ENCODE results near the gene DSCAML1. TPM values are rescaled to one million over a fixed set of nuclear protein-coding genes. Genes with fewer than 3 reads are reported as not detected.

The DSCAML1 gene
- total RNA-seq, 2 experiments from 2014 or later = 0.42 to 1.4 TPM

DNA sequence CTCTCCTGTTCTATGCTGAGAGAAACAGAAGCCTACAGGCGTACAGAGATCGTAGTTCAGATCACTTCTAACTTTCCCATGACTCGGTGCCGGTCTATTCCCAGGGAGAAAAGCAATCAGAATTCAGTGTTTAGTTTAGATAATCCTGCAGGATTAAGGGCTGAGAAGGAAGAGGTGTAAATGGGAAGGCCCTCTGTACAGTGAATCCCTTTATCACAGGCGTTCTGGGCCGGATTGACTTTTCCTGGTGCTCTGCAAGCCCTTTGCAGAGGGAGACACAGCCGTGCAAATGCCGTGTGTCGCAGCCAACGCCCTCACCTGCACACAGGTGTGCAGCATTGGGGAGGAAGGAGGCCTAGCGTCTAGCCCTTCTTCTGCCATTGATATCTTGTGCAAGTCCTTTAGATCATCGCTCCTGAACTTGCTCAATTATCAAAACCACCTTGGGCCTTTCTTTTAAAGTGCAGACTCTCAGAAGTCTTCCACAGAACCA, 90.6 kb downstream of the DSCAML1 start:
- H3K4me1 Mint-ChIP-seq = peaks cover 9% of the 10 kb centered on the region
- no peaks in the 10 kb centered on the region for H3K9me3 Mint-ChIP-seq (ENCODE audit: low read depth)
- no peak for ATAC-seq
- CTCF ChIA-PET = no interaction called here
- H3K4me3 Mint-ChIP-seq = no peak overlapping the region
- no peaks in the 10 kb centered on the region for H3K36me3 Mint-ChIP-seq
- H3K27ac Mint-ChIP-seq = no peak overlapping the region
- DNase-seq = no peak
- H3K27me3 Mint-ChIP-seq = peaks cover 35% of the 10 kb centered on the region

- H3K9me3 Mint-ChIP-seq (ENCODE audit: low read depth) = no peaks in the 10 kb centered on the region
- CTCF ChIA-PET = no interaction called here
Observed at GRCh38 chr11:117705866-117706265, 91.2 kb downstream of the DSCAML1 start.

DNA sequence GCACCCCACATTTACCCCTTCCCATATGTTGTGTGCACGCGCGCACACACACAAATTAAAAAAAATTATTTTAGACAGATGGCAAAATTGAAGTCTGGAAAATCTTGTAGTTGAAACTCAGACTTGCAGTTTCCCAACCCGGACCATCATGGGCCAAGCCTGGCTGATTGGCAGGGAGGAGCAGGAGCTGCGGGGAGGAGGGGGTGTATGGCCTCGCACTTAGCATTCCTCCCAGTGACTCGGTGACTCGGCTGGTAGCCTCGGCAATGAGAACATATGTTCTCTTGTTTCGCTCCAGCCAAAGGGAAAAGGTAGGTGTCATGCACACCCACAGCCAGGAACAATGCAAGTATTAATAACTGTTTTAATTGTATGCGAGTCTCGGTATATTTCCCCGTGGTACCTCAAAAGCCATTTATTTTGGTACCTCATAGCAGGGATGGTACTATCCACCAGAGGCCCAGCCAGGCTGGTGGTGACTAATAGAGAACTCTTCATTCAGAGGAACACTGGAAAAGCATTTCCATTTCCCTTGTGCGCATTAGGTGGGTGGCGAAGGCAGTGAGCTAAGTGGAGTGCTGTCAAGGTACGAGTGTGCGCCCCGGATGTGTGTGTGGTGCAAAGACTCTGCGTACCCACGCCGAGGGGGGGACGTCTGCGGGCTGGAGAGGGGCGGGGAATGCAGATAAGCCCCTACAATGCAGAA, 92.5 kb downstream of the DSCAML1 start:
- peaks cover 28% of the 10 kb centered on the region for H3K27me3 Mint-ChIP-seq
- CTCF ChIA-PET = no interaction called here
- ATAC-seq = no peak
- peaks cover 9% of the 10 kb centered on the region for H3K4me1 Mint-ChIP-seq
- H3K27ac Mint-ChIP-seq = no peak overlapping the region
- H3K4me3 Mint-ChIP-seq = no peak overlapping the region
- H3K36me3 Mint-ChIP-seq = no peaks in the 10 kb centered on the region
- no peaks in the 10 kb centered on the region for H3K9me3 Mint-ChIP-seq (ENCODE audit: low read depth)
- DNase-seq = no peak

More at GRCh38 chr11:117705866-117706265, 91.2 kb downstream of the DSCAML1 start:
- H3K27ac Mint-ChIP-seq = no peak overlapping the region
- no peak for DNase-seq
- no peak for ATAC-seq
- H3K4me3 Mint-ChIP-seq = no peak overlapping the region
- peaks cover 34% of the 10 kb centered on the region for H3K27me3 Mint-ChIP-seq
- peaks cover 9% of the 10 kb centered on the region for H3K4me1 Mint-ChIP-seq
- H3K36me3 Mint-ChIP-seq = no peaks in the 10 kb centered on the region

DNA sequence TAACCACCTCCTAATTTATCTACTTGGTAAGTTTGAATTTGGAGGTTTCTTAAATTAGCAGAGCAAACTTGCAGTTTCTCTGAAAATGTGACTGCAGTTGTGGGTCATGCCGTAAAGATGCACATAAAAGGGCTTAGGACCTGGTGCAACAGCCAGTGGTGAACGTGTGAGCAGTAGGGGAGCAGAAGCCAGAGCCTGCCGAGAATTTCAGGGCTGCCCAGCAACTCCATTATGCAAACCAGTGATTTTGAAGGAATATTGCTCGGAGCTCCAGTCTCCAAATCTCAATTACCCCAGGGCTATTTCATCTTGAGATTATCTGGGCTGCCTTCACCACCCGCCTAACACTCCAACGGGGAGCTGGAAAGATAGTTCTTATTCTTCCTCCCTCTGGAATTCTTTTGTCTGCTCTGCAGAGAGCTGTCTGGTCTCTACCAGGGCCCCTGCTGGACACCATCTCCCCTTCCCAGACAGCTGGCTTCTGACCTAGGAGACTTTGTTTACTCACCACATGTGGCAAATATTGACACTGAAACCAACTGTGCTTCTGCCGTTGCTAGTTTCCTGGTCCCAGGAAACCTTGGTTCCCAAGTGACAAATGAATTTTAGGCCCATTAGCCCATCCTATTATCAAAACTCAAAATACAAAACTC, 93.9 kb downstream of the DSCAML1 start:
- no peak for ATAC-seq
- no peak overlapping the region for H3K27ac Mint-ChIP-seq
- no peak overlapping the region for H3K4me3 Mint-ChIP-seq
- peaks cover 9% of the 10 kb centered on the region for H3K4me1 Mint-ChIP-seq
- no peaks in the 10 kb centered on the region for H3K9me3 Mint-ChIP-seq (ENCODE audit: low read depth)
- DNase-seq = no peak
- H3K36me3 Mint-ChIP-seq = no peaks in the 10 kb centered on the region
- CTCF ChIA-PET = interaction anchor here (1.3 kb wide), 1 partner anchor 277 kb away, joined by 3 read pairs; no protein-coding TSS in a partner anchor
- H3K27me3 Mint-ChIP-seq = peaks cover 24% of the 10 kb centered on the region

DNA sequence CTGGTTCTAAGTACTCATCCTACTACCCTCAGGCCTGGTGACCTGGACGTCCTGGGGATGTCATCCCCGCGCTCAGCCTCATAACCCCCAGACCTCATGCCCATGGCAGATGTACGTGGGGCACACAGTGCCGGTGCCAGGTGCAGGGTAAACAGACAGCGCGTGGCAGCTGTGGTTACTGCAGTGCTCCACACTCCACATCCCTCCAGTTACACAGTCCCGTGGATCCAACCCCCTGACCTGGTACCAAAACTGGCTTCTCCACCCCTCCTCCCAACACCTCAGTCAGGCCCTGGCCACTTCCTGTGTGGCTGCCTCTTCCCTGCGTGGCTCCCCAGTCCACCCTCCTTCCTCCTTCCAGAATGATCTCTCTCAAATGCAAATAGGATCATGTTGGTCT, 95.2 kb downstream of the DSCAML1 start:
- H3K4me3 Mint-ChIP-seq = no peak overlapping the region
- CTCF ChIA-PET = interaction anchor here (1.5 kb wide), 1 partner anchor 106 kb away, joined by 3 read pairs; no protein-coding TSS in a partner anchor
- no peak overlapping the region for H3K27ac Mint-ChIP-seq
- peaks cover 9% of the 10 kb centered on the region for H3K4me1 Mint-ChIP-seq
- DNase-seq (no peak), ATAC-seq (no peak)
- H3K36me3 Mint-ChIP-seq = no peaks in the 10 kb centered on the region
- peaks cover 19% of the 10 kb centered on the region for H3K27me3 Mint-ChIP-seq
- no peaks in the 10 kb centered on the region for H3K9me3 Mint-ChIP-seq (ENCODE audit: low read depth)

DNA sequence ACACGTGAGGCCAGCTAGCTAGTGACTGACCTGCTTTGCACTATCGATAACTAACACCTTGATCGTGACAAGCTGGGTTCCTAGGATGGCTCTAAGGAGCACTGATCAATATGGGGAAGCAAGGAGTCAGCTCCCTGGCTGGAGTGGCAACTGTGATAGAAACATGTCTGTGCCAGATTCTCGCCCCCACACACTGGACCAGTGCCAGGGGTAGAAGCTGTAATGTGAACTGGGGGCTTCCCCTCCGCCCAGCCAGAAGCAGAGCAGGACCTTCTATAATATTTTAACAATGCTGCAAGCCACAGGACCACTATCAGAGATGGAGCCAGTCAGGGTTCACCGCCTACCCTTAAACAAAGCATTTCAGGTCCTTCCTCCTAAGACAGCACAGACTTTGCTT, 96.5 kb downstream of the DSCAML1 start:
- Mint-ChIP-seq H3K27me3 (peaks cover 17% of the 10 kb centered on the region), H3K4me1 (peaks cover 9% of the 10 kb centered on the region)
- CTCF ChIA-PET = interaction anchor here (1.5 kb wide), 1 partner anchor 107 kb away, joined by 3 read pairs; no protein-coding TSS in a partner anchor

DNA sequence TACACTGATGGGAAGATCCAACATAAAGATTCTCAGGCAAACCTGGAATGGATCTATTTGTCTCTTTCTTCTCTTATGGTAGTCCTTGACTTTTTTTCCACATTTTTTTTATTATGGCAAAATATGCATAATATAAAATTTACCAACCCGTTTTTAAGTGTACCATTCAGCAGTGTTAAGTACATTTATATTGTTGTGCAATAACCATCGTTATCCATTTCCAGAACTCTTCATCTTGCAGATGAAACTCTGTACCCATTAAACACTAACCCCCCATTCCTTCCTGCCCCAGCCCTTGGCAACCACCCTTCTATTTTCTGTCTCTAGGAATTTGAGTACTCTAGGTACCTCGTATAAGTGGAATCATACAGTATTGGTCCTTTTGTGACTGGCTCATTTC, 99.7 kb downstream of the DSCAML1 start:
- no peaks in the 10 kb centered on the region for H3K9me3 Mint-ChIP-seq (ENCODE audit: low read depth)
- no peaks in the 10 kb centered on the region for H3K36me3 Mint-ChIP-seq
- no peak overlapping the region for H3K4me3 Mint-ChIP-seq
- no peak for DNase-seq
- H3K27ac Mint-ChIP-seq = no peak overlapping the region
- H3K27me3 Mint-ChIP-seq = peaks cover 17% of the 10 kb centered on the region
- ATAC-seq = no peak
- CTCF ChIA-PET = no interaction called here
- peaks cover 8% of the 10 kb centered on the region for H3K4me1 Mint-ChIP-seq

More for the DNA sequence above, 96.5 kb downstream of the DSCAML1 start:
- DNase-seq (no peak), ATAC-seq (no peak)
- Mint-ChIP-seq H3K9me3 (ENCODE audit: low read depth) (no peaks in the 10 kb centered on the region), H3K36me3 (no peaks in the 10 kb centered on the region), H3K4me3 (no peak overlapping the region), H3K27ac (no peak overlapping the region)

- ATAC-seq = no peak
- H3K36me3 Mint-ChIP-seq = no peaks in the 10 kb centered on the region
- CTCF ChIA-PET = interaction anchor here (1.2 kb wide), 1 partner anchor 16 kb away, joined by 5 read pairs; no protein-coding TSS in a partner anchor
- H3K4me1 Mint-ChIP-seq = no peaks in the 10 kb centered on the region
- peaks cover 14% of the 10 kb centered on the region for H3K27me3 Mint-ChIP-seq
- H3K4me3 Mint-ChIP-seq = no peak overlapping the region
- no peak overlapping the region for H3K27ac Mint-ChIP-seq
- no peak for DNase-seq
- no peaks in the 10 kb centered on the region for H3K9me3 Mint-ChIP-seq (ENCODE audit: low read depth)
Observed at GRCh38 chr11:117696540-117696939, 100.5 kb downstream of the DSCAML1 start.

DNA sequence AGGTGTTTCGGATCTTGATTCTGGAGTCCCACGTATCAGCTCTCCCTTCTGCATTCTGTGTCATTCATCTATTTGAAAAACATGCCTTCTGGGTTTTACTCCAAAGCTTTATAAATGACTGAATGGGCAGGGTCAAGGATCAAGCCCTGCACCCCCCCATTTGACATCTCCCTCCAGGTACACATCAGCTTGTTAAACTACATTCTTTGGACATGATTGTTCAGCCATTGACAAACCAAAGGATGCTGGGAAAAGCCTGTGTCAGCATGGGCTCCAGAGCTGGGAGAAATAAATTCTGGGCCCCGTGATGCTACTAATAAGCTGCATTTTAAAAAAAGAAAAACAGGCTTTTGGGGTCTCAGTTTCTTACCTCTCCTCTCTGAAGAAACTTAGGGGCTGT, 103.7 kb downstream of the DSCAML1 start:
- CTCF ChIA-PET = interaction anchor here (0.8 kb wide), 1 partner anchor 267 kb away, joined by 3 read pairs; no protein-coding TSS in a partner anchor
- Mint-ChIP-seq H3K9me3 (ENCODE audit: low read depth) (no peaks in the 10 kb centered on the region), H3K4me3 (no peak overlapping the region)

DNA sequence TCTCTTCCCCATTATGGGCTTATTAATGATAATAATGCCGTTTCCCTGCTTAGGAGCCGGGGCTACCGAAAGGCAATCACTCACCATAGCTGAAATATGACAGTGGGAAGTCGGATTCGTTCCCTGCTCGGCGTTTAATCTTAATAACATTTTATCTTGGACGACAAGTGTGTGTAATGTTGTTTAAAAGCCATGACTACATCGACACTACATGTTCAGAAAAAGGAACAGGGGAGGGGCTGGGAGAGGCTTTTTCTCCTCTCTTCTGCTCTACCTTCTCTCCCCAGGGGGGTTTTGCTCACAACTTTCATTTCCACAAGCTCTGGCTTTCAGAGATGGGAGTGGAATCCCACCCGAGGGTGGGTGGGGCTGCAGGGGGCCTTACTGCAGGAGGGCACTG, 105.5 kb downstream of the DSCAML1 start:
- peaks cover 14% of the 10 kb centered on the region for H3K27me3 Mint-ChIP-seq
- H3K4me3 Mint-ChIP-seq = no peak overlapping the region
- DNase-seq (no peak), ATAC-seq (no peak)
- H3K9me3 Mint-ChIP-seq (ENCODE audit: low read depth) = no peaks in the 10 kb centered on the region
- no peaks in the 10 kb centered on the region for H3K36me3 Mint-ChIP-seq
- no peaks in the 10 kb centered on the region for H3K4me1 Mint-ChIP-seq
- CTCF ChIA-PET = interaction anchor here (0.8 kb wide), 1 partner anchor 389 kb away, joined by 3 read pairs; no protein-coding TSS in a partner anchor
- H3K27ac Mint-ChIP-seq = no peak overlapping the region

More for the DNA sequence above, 103.7 kb downstream of the DSCAML1 start:
- Mint-ChIP-seq H3K27ac (no peak overlapping the region), H3K36me3 (no peaks in the 10 kb centered on the region), H3K27me3 (peaks cover 14% of the 10 kb centered on the region), H3K4me1 (no peaks in the 10 kb centered on the region)
- DNase-seq = no peak
- ATAC-seq = no peak

GRCh38 chr11:117691218-117691514, 105.8 kb downstream of the DSCAML1 start:
- DNase-seq (no peak), ATAC-seq (no peak)
- H3K27me3 Mint-ChIP-seq = peaks cover 14% of the 10 kb centered on the region
- no peak overlapping the region for H3K4me3 Mint-ChIP-seq
- H3K27ac Mint-ChIP-seq = no peak overlapping the region
- CTCF ChIA-PET = interaction anchor here (0.8 kb wide), 1 partner anchor 388 kb away, joined by 3 read pairs; no protein-coding TSS in a partner anchor
- H3K4me1 Mint-ChIP-seq = no peaks in the 10 kb centered on the region
- H3K9me3 Mint-ChIP-seq (ENCODE audit: low read depth) = no peaks in the 10 kb centered on the region
- H3K36me3 Mint-ChIP-seq = no peaks in the 10 kb centered on the region

DNA sequence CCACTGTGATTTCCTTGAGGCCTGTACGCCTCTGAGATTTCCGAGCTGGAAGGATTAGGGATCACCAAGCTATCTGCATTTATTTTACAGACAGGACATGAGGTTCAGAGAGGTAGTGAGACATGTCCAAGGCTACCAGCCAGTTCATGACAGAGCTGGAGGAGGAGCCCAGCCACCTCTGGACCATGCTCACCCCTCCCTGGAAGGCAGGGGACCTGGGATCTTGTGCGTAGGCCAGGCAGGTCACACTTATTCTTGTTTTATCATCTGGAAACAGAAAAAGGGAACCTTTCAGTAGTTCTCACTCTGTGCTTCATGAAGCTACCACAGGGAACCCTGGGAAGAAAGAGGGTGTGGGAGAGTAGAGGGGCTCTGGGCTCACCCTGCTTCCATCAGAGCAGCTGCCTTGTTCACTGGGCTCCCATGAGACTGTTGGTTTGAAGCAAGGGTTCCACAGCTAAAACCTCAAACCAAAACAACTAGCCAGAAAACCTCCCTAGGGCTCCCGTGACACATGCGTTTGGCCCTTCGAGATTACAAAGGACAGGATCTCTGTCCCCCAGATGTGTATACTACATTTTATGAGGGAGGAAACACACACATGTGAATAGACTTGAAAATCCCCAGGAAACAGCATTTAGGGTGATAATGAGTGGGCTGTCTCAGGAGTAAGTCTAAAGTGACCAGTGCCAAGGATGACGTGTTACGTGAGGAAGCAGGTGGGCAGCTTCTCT, 106.4 kb downstream of the DSCAML1 start:
- H3K9me3 Mint-ChIP-seq (ENCODE audit: low read depth) = no peaks in the 10 kb centered on the region
- no peaks in the 10 kb centered on the region for H3K4me1 Mint-ChIP-seq
- peaks cover 14% of the 10 kb centered on the region for H3K27me3 Mint-ChIP-seq
- CTCF ChIA-PET = interaction anchor here (0.8 to 2.0 kb wide), 2 partner anchors 264 to 388 kb away, joined by 3 to 4 read pairs; no protein-coding TSS in a partner anchor
- DNase-seq (no peak), ATAC-seq (no peak)
- no peak overlapping the region for H3K27ac Mint-ChIP-seq
- H3K36me3 Mint-ChIP-seq = no peaks in the 10 kb centered on the region
- H3K4me3 Mint-ChIP-seq = no peak overlapping the region

DNA sequence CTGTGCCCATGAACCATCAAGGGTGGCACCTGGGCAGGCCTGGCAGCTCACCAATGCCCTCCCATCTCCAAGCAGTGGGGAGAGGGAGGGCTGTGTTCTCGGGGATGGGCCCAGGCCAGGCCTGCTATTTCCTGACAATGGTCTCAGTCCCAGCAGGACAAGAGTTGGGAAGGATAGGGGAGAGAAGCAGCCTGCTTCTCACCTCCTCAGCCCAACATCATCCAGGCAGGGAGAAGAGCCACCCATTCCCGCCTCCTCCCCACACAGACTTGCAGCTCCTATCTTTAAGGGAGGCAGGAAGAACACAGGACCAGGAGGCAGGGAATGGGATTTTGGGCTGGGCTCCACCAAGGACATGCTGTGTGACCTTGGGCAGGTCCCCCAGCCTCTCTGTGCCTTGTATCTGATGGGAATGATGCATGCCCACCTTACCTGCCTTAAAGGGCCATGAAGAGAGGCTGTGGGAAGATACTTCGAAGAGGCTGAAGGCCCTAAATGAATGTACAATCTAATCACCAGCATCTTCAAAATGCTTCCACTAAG, 108.7 kb downstream of the DSCAML1 start:
- Mint-ChIP-seq H3K4me1 (no peaks in the 10 kb centered on the region), H3K27me3 (peaks cover 13% of the 10 kb centered on the region), H3K27ac (no peak overlapping the region), H3K36me3 (no peaks in the 10 kb centered on the region), H3K4me3 (no peak overlapping the region), H3K9me3 (ENCODE audit: low read depth) (no peaks in the 10 kb centered on the region)
- ATAC-seq = no peak
- no peak for DNase-seq
- CTCF ChIA-PET = no interaction called here
